Dendritic cell treated with granulocyte-macrophage colony-stimulating factor and Interleukin-4, amounts not matched to agents 40 ng/mL and 50 ng/mL, for 4 days (primary cell): Measurements from ENCODE around the gene CTTN.
"Not testable (repeated sequence)": the region's sequence is repeated elsewhere in the genome, so short reads cannot be mapped to it uniquely, and the experiment has no call there.

ENCODE experiments used
- H3K27ac Mint-ChIP-seq: one replicate; pipeline ENCODE4 v1.8.0; 2022; ENCODE audit warnings: mild to moderate bottlenecking, mixed read lengths
- H3K27me3 Mint-ChIP-seq: one replicate; pipeline ENCODE4 v1.8.0; 2022; ENCODE audit warnings: mild to moderate bottlenecking, mixed read lengths
- H3K36me3 Mint-ChIP-seq: one replicate; pipeline ENCODE4 v1.8.0; 2022; ENCODE audit warnings: low read depth, mixed read lengths
- H3K4me1 Mint-ChIP-seq: one replicate; pipeline ENCODE4 v1.8.0; 2022; ENCODE audit warnings: low read depth, mixed read lengths
- H3K4me3 Mint-ChIP-seq: one replicate; pipeline ENCODE4 v1.8.0; 2022; ENCODE audit warnings: mild to moderate bottlenecking, moderate library complexity, mixed read lengths
- H3K9me3 Mint-ChIP-seq: one replicate; pipeline ENCODE4 v1.8.0; 2022; ENCODE audit warnings: mixed read lengths
- intact Hi-C: fragments of 100-400 bp; cut with micrococcal nuclease; formaldehyde crosslinking; loops from one replicate; pipeline ENCODE4 v1.15.0; 2022

CTTN gene

GRCh38 chr11:70389201-70389600 lies 9.1 kb upstream of the CTTN start:
- Mint-ChIP-seq H3K27ac (no peak overlapping the region), H3K27me3 (peaks cover 73% of the 10 kb centered on the region), H3K36me3 (peaks cover 22% of the 10 kb centered on the region), H3K4me3 (no peak overlapping the region), H3K4me1 (no peaks in the 10 kb centered on the region), H3K9me3 (no peaks in the 10 kb centered on the region)
- intact Hi-C loops = no loop called here

- intact Hi-C loops, H3K4me3 Mint-ChIP-seq, H3K4me1 Mint-ChIP-seq, H3K9me3 Mint-ChIP-seq, H3K27ac Mint-ChIP-seq, H3K36me3 Mint-ChIP-seq: not testable (repeated sequence)
- H3K27me3 Mint-ChIP-seq = peaks cover 90% of the 10 kb centered on the region
Measured at GRCh38 chr11:70390882-70391281, 7.4 kb upstream of the CTTN start.

- no peak overlapping the region for H3K27ac Mint-ChIP-seq
- H3K4me1 Mint-ChIP-seq = peaks cover 19% of the 10 kb centered on the region
- H3K36me3 Mint-ChIP-seq = no peaks in the 10 kb centered on the region
- H3K4me3 Mint-ChIP-seq = no peak overlapping the region
- H3K27me3 Mint-ChIP-seq = peaks cover 89% of the 10 kb centered on the region
- intact Hi-C loops = no loop called here
- H3K9me3 Mint-ChIP-seq = no peaks in the 10 kb centered on the region
Measured at GRCh38 chr11:70394211-70394950, 3.9 kb upstream of the CTTN start.

- Mint-ChIP-seq H3K4me1 (peaks cover 29% of the 10 kb centered on the region), H3K4me3 (peak overlapping the region; percentile 61), H3K27ac (no peak overlapping the region), H3K27me3 (peaks cover 92% of the 10 kb centered on the region), H3K9me3 (no peaks in the 10 kb centered on the region), H3K36me3 (no peaks in the 10 kb centered on the region)
- intact Hi-C loops = loop anchor here (5.0 kb wide), 1 partner anchor 125 kb away; the partner anchor contains the start of gene PPFIA1
Measured at GRCh38 chr11:70397336-70397982, 870 bp upstream of the CTTN start.

- Mint-ChIP-seq H3K4me1 (peaks cover 29% of the 10 kb centered on the region), H3K27ac (peak overlapping the region; percentile 34), H3K27me3 (peaks cover 90% of the 10 kb centered on the region), H3K4me3 (peak overlapping the region; percentile 61), H3K9me3 (no peaks in the 10 kb centered on the region), H3K36me3 (no peaks in the 10 kb centered on the region)
- intact Hi-C loops = loop anchor here (5.0 kb wide), 1 partner anchor 127 kb away; the partner anchor contains the start of gene PPFIA1
Measured at GRCh38 chr11:70398834-70399680, 728 bp downstream of the CTTN start.

GRCh38 chr11:70399681-70400112 lies 1.4 kb downstream of the CTTN start:
- intact Hi-C loops = loop anchor here (5.0 kb wide), 1 partner anchor 127 kb away; the partner anchor contains the start of gene PPFIA1
- Mint-ChIP-seq H3K36me3 (no peaks in the 10 kb centered on the region), H3K27ac (peak overlapping the region; percentile 34), H3K4me3 (peak overlapping the region; percentile 34), H3K27me3 (peaks cover 89% of the 10 kb centered on the region), H3K9me3 (no peaks in the 10 kb centered on the region), H3K4me1 (peaks cover 29% of the 10 kb centered on the region)

- no peak overlapping the region for H3K27ac Mint-ChIP-seq
- intact Hi-C loops = no loop called here
- H3K9me3 Mint-ChIP-seq = no peaks in the 10 kb centered on the region
- no peaks in the 10 kb centered on the region for H3K36me3 Mint-ChIP-seq
- peaks cover 89% of the 10 kb centered on the region for H3K27me3 Mint-ChIP-seq
- H3K4me1 Mint-ChIP-seq = peaks cover 29% of the 10 kb centered on the region
- H3K4me3 Mint-ChIP-seq = no peak overlapping the region
Measured at GRCh38 chr11:70400643-70401042, 2.3 kb downstream of the CTTN start.

- H3K27me3 Mint-ChIP-seq = peaks cover 89% of the 10 kb centered on the region
- no peak overlapping the region for H3K27ac Mint-ChIP-seq
- no peaks in the 10 kb centered on the region for H3K36me3 Mint-ChIP-seq
- no peaks in the 10 kb centered on the region for H3K9me3 Mint-ChIP-seq
- H3K4me1 Mint-ChIP-seq = peaks cover 28% of the 10 kb centered on the region
- H3K4me3 Mint-ChIP-seq = no peak overlapping the region
- intact Hi-C loops = no loop called here
Measured at GRCh38 chr11:70402016-70402415, 3.7 kb downstream of the CTTN start.

- H3K9me3 Mint-ChIP-seq = no peaks in the 10 kb centered on the region
- intact Hi-C loops = no loop called here
- H3K4me1 Mint-ChIP-seq = peaks cover 22% of the 10 kb centered on the region
- H3K36me3 Mint-ChIP-seq = no peaks in the 10 kb centered on the region
- peaks cover 89% of the 10 kb centered on the region for H3K27me3 Mint-ChIP-seq
- no peak overlapping the region for H3K4me3 Mint-ChIP-seq
- H3K27ac Mint-ChIP-seq = no peak overlapping the region
Measured at GRCh38 chr11:70402685-70403084, 4.4 kb downstream of the CTTN start.

GRCh38 chr11:70404244-70404643 lies 5.9 kb downstream of the CTTN start:
- peaks cover 92% of the 10 kb centered on the region for H3K27me3 Mint-ChIP-seq
- no peak overlapping the region for H3K27ac Mint-ChIP-seq
- H3K9me3 Mint-ChIP-seq = no peaks in the 10 kb centered on the region
- intact Hi-C loops = no loop called here
- no peak overlapping the region for H3K4me3 Mint-ChIP-seq
- H3K4me1 Mint-ChIP-seq = peaks cover 12% of the 10 kb centered on the region
- H3K36me3 Mint-ChIP-seq = no peaks in the 10 kb centered on the region

- no peaks in the 10 kb centered on the region for H3K36me3 Mint-ChIP-seq
- no peaks in the 10 kb centered on the region for H3K4me1 Mint-ChIP-seq
- intact Hi-C loops = no loop called here
- no peak overlapping the region for H3K4me3 Mint-ChIP-seq
- H3K27me3 Mint-ChIP-seq = peaks cover 92% of the 10 kb centered on the region
- no peak overlapping the region for H3K27ac Mint-ChIP-seq
- H3K9me3 Mint-ChIP-seq = no peaks in the 10 kb centered on the region
Measured at GRCh38 chr11:70405679-70406395, 7.5 kb downstream of the CTTN start.

GRCh38 chr11:70407121-70407520 lies 8.8 kb downstream of the CTTN start:
- H3K36me3 Mint-ChIP-seq = no peaks in the 10 kb centered on the region
- H3K4me3 Mint-ChIP-seq = no peak overlapping the region
- no peaks in the 10 kb centered on the region for H3K4me1 Mint-ChIP-seq
- intact Hi-C loops = no loop called here
- H3K27ac Mint-ChIP-seq = no peak overlapping the region
- no peaks in the 10 kb centered on the region for H3K9me3 Mint-ChIP-seq
- H3K27me3 Mint-ChIP-seq = peaks cover 92% of the 10 kb centered on the region

- intact Hi-C loops = no loop called here
- no peaks in the 10 kb centered on the region for H3K36me3 Mint-ChIP-seq
- no peaks in the 10 kb centered on the region for H3K9me3 Mint-ChIP-seq
- H3K4me3 Mint-ChIP-seq = no peak overlapping the region
- H3K27ac Mint-ChIP-seq = no peak overlapping the region
- H3K27me3 Mint-ChIP-seq = peaks cover 92% of the 10 kb centered on the region
- H3K4me1 Mint-ChIP-seq = no peaks in the 10 kb centered on the region
Measured at GRCh38 chr11:70407814-70408213, 9.5 kb downstream of the CTTN start.
